H1 (cell line): Measurements from ENCODE around the gene OTOS. TPM values are rescaled to one million over a fixed set of nuclear protein-coding genes. Genes with fewer than 3 reads are reported as not detected.

Source experiments
- ASH2L ChIP-seq: fragments of 200-600, 300-600 bp; sonication (generic); IDR thresholded peaks from one replicate; pipeline ENCODE4 v1.7.1; 2017; ENCODE audit warnings: low read length
- CEBPB ChIP-seq: IDR thresholded peaks from 2 replicates; pipeline ENCODE4 v1.6.1; 2012; ENCODE audit warnings: low read depth, low read length
- GABPA ChIP-seq: IDR thresholded peaks from 2 replicates; pipeline ENCODE4 v1.6.1; 2011; ENCODE audit warnings: mild to moderate bottlenecking, low read length, moderate library complexity, borderline replicate concordance; ENCODE audit not compliant: insufficient read depth
- POU5F1 ChIP-seq: IDR thresholded peaks from 2 replicates; pipeline ENCODE4 v1.6.1; 2011; ENCODE audit warnings: low read depth, mild to moderate bottlenecking, low read length, moderate library complexity
- RFX5 ChIP-seq: IDR thresholded peaks from 2 replicates; pipeline ENCODE4 v1.6.1; 2011; ENCODE audit warnings: low read depth, low read length, improper control_type of control experiment, borderline replicate concordance
- TBP ChIP-seq: IDR thresholded peaks from 2 replicates; pipeline ENCODE4 v1.6.1; 2011; ENCODE audit warnings: low read depth, low read length, improper control_type of control experiment
- polyA plus RNA-seq, 7 experiments: library from polyadenylated mRNA; depleted of rRNA in 3 of 7; stranded (reverse) in 5 of 7; unstranded in 2 of 7; fragments of >200 nt in 5 of 7; fragments of 200-250 nt in 2 of 7; gene quantifications; 1 replicate in 5 of 7; 2 replicates in 1 of 7; 4 replicates in 1 of 7; pipeline versions ENCODE4 v1.2.1 to v1.2.3, GENCODE V29; 2011 to 2013; ENCODE audit warnings: missing spikeins in 2 of 7, mixed read lengths in 2 of 7
- total RNA-seq: library from RNA; stranded (reverse); fragmentation: NEBNext Ultra II Directional; extraction: Animal tissue kit (Norgen Biotek cat#: 25700); gene quantifications from 2 replicates; pipeline ENCODE4 v1.2.1, GENCODE V29; 2021
- TF ChIP-seq, protein P1 (sequence below), 3 experiments: IDR thresholded peaks; 1 replicate in 2 of 3; 2 replicates in 1 of 3; pipeline versions ENCODE4 v1.5.1 to v1.6.1; 2011; ENCODE audit warnings: low read length in 3 of 3, mild to moderate bottlenecking in 3 of 3, inconsistent platforms in 2 of 3, low read depth in 1 of 3, moderate library complexity in 1 of 3; ENCODE audit not compliant: insufficient read depth in 1 of 3; ENCODE audit errors: control extremely low read depth in 1 of 3

Gene OTOS
- total and polyA plus RNA-seq, 2 of the 8 experiments (the other 6 are each of a cell fraction or from before 2014, with no cell fraction given) = 0.17 TPM; not detected in 1

GRCh38 chr2:240098349-240098748 is 42.1 kb downstream of the OTOS start (continued):
- TF ChIP-seq, protein P1, sequence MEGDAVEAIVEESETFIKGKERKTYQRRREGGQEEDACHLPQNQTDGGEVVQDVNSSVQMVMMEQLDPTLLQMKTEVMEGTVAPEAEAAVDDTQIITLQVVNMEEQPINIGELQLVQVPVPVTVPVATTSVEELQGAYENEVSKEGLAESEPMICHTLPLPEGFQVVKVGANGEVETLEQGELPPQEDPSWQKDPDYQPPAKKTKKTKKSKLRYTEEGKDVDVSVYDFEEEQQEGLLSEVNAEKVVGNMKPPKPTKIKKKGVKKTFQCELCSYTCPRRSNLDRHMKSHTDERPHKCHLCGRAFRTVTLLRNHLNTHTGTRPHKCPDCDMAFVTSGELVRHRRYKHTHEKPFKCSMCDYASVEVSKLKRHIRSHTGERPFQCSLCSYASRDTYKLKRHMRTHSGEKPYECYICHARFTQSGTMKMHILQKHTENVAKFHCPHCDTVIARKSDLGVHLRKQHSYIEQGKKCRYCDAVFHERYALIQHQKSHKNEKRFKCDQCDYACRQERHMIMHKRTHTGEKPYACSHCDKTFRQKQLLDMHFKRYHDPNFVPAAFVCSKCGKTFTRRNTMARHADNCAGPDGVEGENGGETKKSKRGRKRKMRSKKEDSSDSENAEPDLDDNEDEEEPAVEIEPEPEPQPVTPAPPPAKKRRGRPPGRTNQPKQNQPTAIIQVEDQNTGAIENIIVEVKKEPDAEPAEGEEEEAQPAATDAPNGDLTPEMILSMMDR (IDR thresholded peaks at IDR 0.05; ENCODE audit: control extremely low read depth in 1 of 3, insufficient read depth in 1 of 3, low read depth in 1 of 3, low read length in 3 of 3) = no peak
- no peak for TF ChIP-seq POU5F1
- TF ChIP-seq GABPA = no peak
- TF ChIP-seq RFX5 = no peak
- no peak for TF ChIP-seq TBP
- TF ChIP-seq ASH2L = no peak
- TF ChIP-seq CEBPB = no peak
